ENCODE data around the gene HDAC8. TPM values are rescaled to one million over a fixed set of nuclear protein-coding genes. Genes with fewer than 3 reads are reported as not detected.

HDAC8 gene
- total and polyA plus RNA-seq, 8 donors = 28.7 to 49.5 (median 39.6) TPM

- Histone ChIP-seq H3K27me3 (peaks cover 0 to 4% of the 10 kb centered on the region in 2 donors), H3K4me3 (no peak overlapping the region), H3K9me3 (no peaks in the 10 kb centered on the region), H3K27ac (no peak overlapping the region), H3K4me1 (no peaks in the 10 kb centered on the region), H3K36me3 (no peaks in the 10 kb centered on the region)
- DNase-seq = no peak
- TF ChIP-seq, protein P1, sequence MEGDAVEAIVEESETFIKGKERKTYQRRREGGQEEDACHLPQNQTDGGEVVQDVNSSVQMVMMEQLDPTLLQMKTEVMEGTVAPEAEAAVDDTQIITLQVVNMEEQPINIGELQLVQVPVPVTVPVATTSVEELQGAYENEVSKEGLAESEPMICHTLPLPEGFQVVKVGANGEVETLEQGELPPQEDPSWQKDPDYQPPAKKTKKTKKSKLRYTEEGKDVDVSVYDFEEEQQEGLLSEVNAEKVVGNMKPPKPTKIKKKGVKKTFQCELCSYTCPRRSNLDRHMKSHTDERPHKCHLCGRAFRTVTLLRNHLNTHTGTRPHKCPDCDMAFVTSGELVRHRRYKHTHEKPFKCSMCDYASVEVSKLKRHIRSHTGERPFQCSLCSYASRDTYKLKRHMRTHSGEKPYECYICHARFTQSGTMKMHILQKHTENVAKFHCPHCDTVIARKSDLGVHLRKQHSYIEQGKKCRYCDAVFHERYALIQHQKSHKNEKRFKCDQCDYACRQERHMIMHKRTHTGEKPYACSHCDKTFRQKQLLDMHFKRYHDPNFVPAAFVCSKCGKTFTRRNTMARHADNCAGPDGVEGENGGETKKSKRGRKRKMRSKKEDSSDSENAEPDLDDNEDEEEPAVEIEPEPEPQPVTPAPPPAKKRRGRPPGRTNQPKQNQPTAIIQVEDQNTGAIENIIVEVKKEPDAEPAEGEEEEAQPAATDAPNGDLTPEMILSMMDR (IDR thresholded peaks at IDR 0.05) = no peak
- intact Hi-C loops (cut with DNase I) = no loop called here
- no peak for ATAC-seq
These were observed 203.8 kb downstream of the HDAC8 start for GRCh38 chrX:72368796-72369195.

- H3K27ac ChIP-seq = no peak overlapping the region
- intact Hi-C loops (cut with DNase I) = no loop called here
- ATAC-seq (no peak), DNase-seq (no peak)
- peaks cover 0 to 4% of the 10 kb centered on the region in 2 donors for H3K27me3 ChIP-seq
- no peaks in the 10 kb centered on the region for H3K9me3 ChIP-seq
- TF ChIP-seq, protein P1 (IDR thresholded peaks at IDR 0.05) = no peak
- H3K4me1 ChIP-seq = no peaks in the 10 kb centered on the region
- H3K36me3 ChIP-seq = no peaks in the 10 kb centered on the region
- H3K4me3 ChIP-seq = no peak overlapping the region
These were observed 205.1 kb downstream of the HDAC8 start for GRCh38 chrX:72367516-72367915.

- DNase-seq (no peak), ATAC-seq (no peak)
- H3K36me3 ChIP-seq = no peaks in the 10 kb centered on the region
- TF ChIP-seq, protein P1 (IDR thresholded peaks at IDR 0.05) = no peak
- H3K27ac ChIP-seq = no peak overlapping the region
- intact Hi-C loops (cut with DNase I) = no loop called here
- peaks cover 0 to 4% of the 10 kb centered on the region in 2 donors for H3K27me3 ChIP-seq
- no peak overlapping the region for H3K4me3 ChIP-seq
- H3K4me1 ChIP-seq = no peaks in the 10 kb centered on the region
- H3K9me3 ChIP-seq = no peaks in the 10 kb centered on the region
These were observed 205.8 kb downstream of the HDAC8 start for GRCh38 chrX:72366701-72367454.

DNA sequence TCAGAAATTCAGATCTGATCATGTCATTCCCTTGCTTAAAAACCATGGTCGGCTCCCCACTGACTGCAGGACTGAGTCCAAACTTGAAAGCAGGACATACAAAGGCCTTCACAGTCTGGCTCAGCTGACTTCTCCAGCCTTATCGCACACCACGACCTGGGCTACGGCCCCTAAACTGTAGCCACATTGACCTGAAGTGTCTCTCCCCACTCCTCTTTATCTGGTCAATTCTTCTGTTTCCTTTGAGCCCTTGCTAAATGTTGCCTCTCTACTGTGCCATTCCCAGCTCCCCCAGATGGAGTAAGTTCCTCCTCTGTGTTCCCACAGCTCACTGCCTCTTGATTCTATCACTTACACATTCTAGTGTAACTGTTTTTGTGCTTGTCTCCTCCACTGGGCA lies 206.5 kb downstream of the HDAC8 start:
- TF ChIP-seq, protein P1 (IDR thresholded peaks at IDR 0.05) = no peak
- Histone ChIP-seq H3K4me3 (no peak overlapping the region), H3K4me1 (no peaks in the 10 kb centered on the region), H3K27me3 (peaks cover 0 to 4% of the 10 kb centered on the region in 2 donors), H3K36me3 (no peaks in the 10 kb centered on the region), H3K27ac (no peak overlapping the region), H3K9me3 (no peaks in the 10 kb centered on the region)
- intact Hi-C loops (cut with DNase I) = no loop called here
- no peak for DNase-seq
- no peak for ATAC-seq

- intact Hi-C loops (cut with DNase I) = no loop called here
These were observed 207.5 kb downstream of the HDAC8 start for GRCh38 chrX:72365126-72365525.

More at GRCh38 chrX:72365126-72365525, 207.5 kb downstream of the HDAC8 start:
- no peak for DNase-seq
- H3K4me3 ChIP-seq = no peak overlapping the region
- H3K9me3 ChIP-seq = no peaks in the 10 kb centered on the region
- TF ChIP-seq, protein P1 (IDR thresholded peaks at IDR 0.05) = no peak
- H3K36me3 ChIP-seq = no peaks in the 10 kb centered on the region
- no peak overlapping the region for H3K27ac ChIP-seq
- no peak for ATAC-seq
- no peaks in the 10 kb centered on the region for H3K4me1 ChIP-seq
- peaks cover 0 to 4% of the 10 kb centered on the region in 2 donors for H3K27me3 ChIP-seq

Data from left lung (tissue), 10 donors.